Spleen (tissue), 11 donors: ENCODE measurements around the gene MPIG6B. TPM values are rescaled to one million over a fixed set of nuclear protein-coding genes. Genes with fewer than 3 reads are reported as not detected.

Source experiments
- DNase-seq: peaks from one replicate; pipeline ENCODE4 v3.0.0-alpha.2; 2020
- H3K27ac ChIP-seq, 8 donors: fragments of 200-600 bp; sonication (generic) in 7 of 8; 1 replicate in 4 of 8; 2 replicates in 4 of 8; pipeline versions ENCODE4 v1.5.0 to v1.8.0; 2016 to 2021; ENCODE audit warnings: inconsistent platforms in 4 of 8, mild to moderate bottlenecking in 4 of 8, moderate library complexity in 1 of 8
- H3K27me3 ChIP-seq, 7 donors: fragments of 200-600 bp; sonication (generic) in 6 of 7; replicated peaks in 1 of 7; 1 replicate in 4 of 7; 2 replicates in 3 of 7; pipeline versions ENCODE4 v1.5.0 to v1.8.0; 2016 to 2021; ENCODE audit warnings: inconsistent platforms in 3 of 7, mild to moderate bottlenecking in 1 of 7
- H3K36me3 ChIP-seq, 6 donors: fragments of 200-600 bp; sonication (generic) in 5 of 6; 1 replicate in 4 of 6; 2 replicates in 2 of 6; pipeline versions ENCODE4 v1.5.0 to v1.8.0; 2016 to 2021; ENCODE audit warnings: inconsistent platforms in 2 of 6
- H3K4me1 ChIP-seq, 6 donors: fragments of 200-600 bp; sonication (generic) in 5 of 6; 1 replicate in 3 of 6; 2 replicates in 3 of 6; pipeline versions ENCODE4 v1.5.0 to v1.8.0; 2016 to 2021; ENCODE audit warnings: inconsistent platforms in 3 of 6
- H3K4me3 ChIP-seq, 8 donors: fragments of 200-600 bp; sonication (generic) in 7 of 8; 1 replicate in 4 of 8; 2 replicates in 4 of 8; pipeline versions ENCODE4 v1.5.0 to v1.8.0; 2016 to 2021; ENCODE audit warnings: inconsistent platforms in 4 of 8, mild to moderate bottlenecking in 4 of 8, moderate library complexity in 2 of 8
- H3K9me3 ChIP-seq, 8 donors: fragments of 200-600 bp; sonication (generic) in 7 of 8; 1 replicate in 4 of 8; 2 replicates in 4 of 8; pipeline versions ENCODE4 v1.5.0 to v1.8.0; 2016 to 2021; ENCODE audit warnings: inconsistent platforms in 4 of 8
- CTCF ChIP-seq, 11 experiments: fragments of 200-600 bp in 7 of 11; fragments of 450-650 bp in 4 of 11; sonication (generic) in 4 of 11; IDR thresholded peaks in 8 of 11; conservative IDR thresholded peaks in 3 of 11; 1 replicate in 7 of 11; 2 replicates in 4 of 11; pipeline versions ENCODE4 v1.4.0 to v1.8.0; 2016 to 2021; ENCODE audit warnings: antibody characterized with exemption in 11 of 11, inconsistent platforms in 4 of 11, mild to moderate bottlenecking in 1 of 11
- POLR2A ChIP-seq, 3 donors: fragments of 450-650 bp; IDR thresholded peaks; one replicate each; pipeline ENCODE4 v1.5.1; 2017; ENCODE audit warnings: antibody characterized with exemption in 3 of 3, mild to moderate bottlenecking in 1 of 3
- POLR2AphosphoS5 ChIP-seq, 3 donors: sonication (generic); formaldehyde crosslinking; IDR thresholded peaks; one replicate each; pipeline ENCODE4 v1.5.1; 2017; ENCODE audit warnings: antibody characterized with exemption in 3 of 3
- WGBS, 5 donors: extraction: QIAGEN DNeasy Blood & Tissue Kit in 3 of 5; methylation state at CpG; one replicate each; pipeline versions ENCODE4 v1.1.5 to v1.1.7; 2013 to 2018; 5-methylcytosine and 5-hydroxymethylcytosine counted together
- intact Hi-C: fragments of 100-400 bp; cut with DNase I; formaldehyde crosslinking; loops from one replicate; pipeline ENCODE4 v1.15.0; 2023; ENCODE audit warnings: low total_unique reads
- polyA plus RNA-seq, 3 donors: library from polyadenylated mRNA; stranded (reverse); fragments of 200-250 nt; gene quantifications; one replicate each; pipeline ENCODE4 v1.2.1, GENCODE V29; 2013
- total RNA-seq, 7 donors: library from RNA; depleted of rRNA in 3 of 7; stranded (reverse); fragments of >200 nt in 3 of 7; fragmentation: NEBNext Ultra II Directional in 4 of 7; extraction: Animal tissue kit (Norgen Biotek cat#: 25700) in 4 of 7; gene quantifications; one replicate each; pipeline versions ENCODE4 v1.1.0 to v1.2.1, GENCODE V29; 2016 to 2021
- donor health status: healthy with polysubstance abuse.
- donor health status: DM: no; HTN: no; CAD: no; lungs with moderate emphysema.
- donor health status: DM: no; HTN: no; CAD: no.
- donor health status: Bipolar disorder and iron deficiency.
- donor health status: healthy.
- donor health status: DM: no; HTN: no; CAD: no.
- donor health status: DM: yes; HTN: yes; CAD: no.

MPIG6B gene
- total and polyA plus RNA-seq, 10 donors, result 0.46 to 15.1 (median 9.3) TPM

DNA sequence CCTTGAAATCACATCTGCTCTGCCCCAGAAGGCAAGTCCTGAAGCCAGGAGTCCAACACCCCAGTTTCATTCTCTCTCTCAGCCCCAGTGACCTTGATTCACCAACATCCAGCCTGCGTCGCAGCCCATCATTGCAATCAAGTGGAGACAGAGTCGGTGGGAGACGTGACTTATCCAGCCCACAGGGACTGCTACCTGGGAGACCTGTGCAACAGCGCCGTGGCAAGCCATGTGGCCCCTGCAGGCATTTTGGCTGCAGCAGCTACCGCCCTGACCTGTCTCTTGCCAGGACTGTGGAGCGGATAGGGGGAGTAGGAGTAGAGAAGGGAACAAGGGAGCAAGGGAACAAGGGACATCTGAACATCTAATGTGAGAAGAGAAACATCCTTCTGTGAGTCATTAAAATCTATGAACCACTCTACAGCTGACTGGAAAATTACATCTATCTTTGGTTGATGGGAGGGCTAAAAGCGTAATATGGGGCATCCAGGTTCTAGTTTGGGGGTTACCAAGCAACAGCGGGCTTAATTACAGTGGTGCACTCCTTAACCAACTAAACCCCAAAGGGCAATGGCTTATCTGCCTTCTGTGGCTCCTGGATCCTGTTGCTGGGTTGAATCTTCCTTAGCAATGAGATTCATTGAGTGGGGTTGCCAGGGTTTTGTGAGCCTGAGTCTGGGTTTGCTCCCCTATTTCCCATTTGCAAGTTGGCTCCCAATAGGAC is 5.5 kb upstream of the MPIG6B start:
- 86 to 92% (median 88%) methylated on average over 10 of the region's 10 CpGs for WGBS, 5 donors
- no peak for DNase-seq
- Histone ChIP-seq H3K27me3 (no peaks in the 10 kb centered on the region), H3K4me3 (no peak overlapping the region), H3K4me1 (no peaks in the 10 kb centered on the region), H3K27ac (no peak overlapping the region), H3K36me3 (no peaks in the 10 kb centered on the region), H3K9me3 (no peaks in the 10 kb centered on the region)
- intact Hi-C loops, result no loop called here
- no peak for TF ChIP-seq POLR2A (IDR thresholded peaks at IDR 0.05)
- TF ChIP-seq CTCF (IDR thresholded peaks at IDR 0.05 in 8 of 11, conservative IDR thresholded peaks at IDR 0.05 in 3 of 11), result no peak
- no peak for TF ChIP-seq POLR2AphosphoS5 (IDR thresholded peaks at IDR 0.05)

GRCh38 chr6:31718265-31718664 is 4.9 kb upstream of the MPIG6B start:
- DNase-seq, result no peak
- Histone ChIP-seq H3K27me3 (no peaks in the 10 kb centered on the region), H3K27ac (no peak overlapping the region), H3K4me1 (peaks cover 0 to 5% (median under 1%) of the 10 kb centered on the region in 6 donors), H3K9me3 (no peaks in the 10 kb centered on the region), H3K36me3 (no peaks in the 10 kb centered on the region), H3K4me3 (no peak overlapping the region)
- WGBS, 5 donors, result 79 to 90% (median 84%) methylated on average over 1 of the region's 1 CpG
- TF ChIP-seq POLR2AphosphoS5 (IDR thresholded peaks at IDR 0.05), result no peak
- no peak for TF ChIP-seq POLR2A (IDR thresholded peaks at IDR 0.05)
- no peak for TF ChIP-seq CTCF (IDR thresholded peaks at IDR 0.05 in 8 of 11, conservative IDR thresholded peaks at IDR 0.05 in 3 of 11)
- intact Hi-C loops, result no loop called here

- Histone ChIP-seq H3K4me1 (peaks cover 0 to 12% (median 3%) of the 10 kb centered on the region in 6 donors), H3K27me3 (no peaks in the 10 kb centered on the region), H3K36me3 (no peaks in the 10 kb centered on the region), H3K27ac (no peak overlapping the region), H3K4me3 (no peak overlapping the region), H3K9me3 (no peaks in the 10 kb centered on the region)
- WGBS, 5 donors, result 66 to 90% (median 89%) methylated on average over 6 of the region's 6 CpGs
- intact Hi-C loops, result no loop called here
- TF ChIP-seq POLR2A (IDR thresholded peaks at IDR 0.05) (no peak), CTCF (IDR thresholded peaks at IDR 0.05 in 8 of 11, conservative IDR thresholded peaks at IDR 0.05 in 3 of 11) (no peak), POLR2AphosphoS5 (IDR thresholded peaks at IDR 0.05) (no peak)
- peak; percentile 54 for DNase-seq
Observed at GRCh38 chr6:31719001-31719400, 4.2 kb upstream of the MPIG6B start.

DNA sequence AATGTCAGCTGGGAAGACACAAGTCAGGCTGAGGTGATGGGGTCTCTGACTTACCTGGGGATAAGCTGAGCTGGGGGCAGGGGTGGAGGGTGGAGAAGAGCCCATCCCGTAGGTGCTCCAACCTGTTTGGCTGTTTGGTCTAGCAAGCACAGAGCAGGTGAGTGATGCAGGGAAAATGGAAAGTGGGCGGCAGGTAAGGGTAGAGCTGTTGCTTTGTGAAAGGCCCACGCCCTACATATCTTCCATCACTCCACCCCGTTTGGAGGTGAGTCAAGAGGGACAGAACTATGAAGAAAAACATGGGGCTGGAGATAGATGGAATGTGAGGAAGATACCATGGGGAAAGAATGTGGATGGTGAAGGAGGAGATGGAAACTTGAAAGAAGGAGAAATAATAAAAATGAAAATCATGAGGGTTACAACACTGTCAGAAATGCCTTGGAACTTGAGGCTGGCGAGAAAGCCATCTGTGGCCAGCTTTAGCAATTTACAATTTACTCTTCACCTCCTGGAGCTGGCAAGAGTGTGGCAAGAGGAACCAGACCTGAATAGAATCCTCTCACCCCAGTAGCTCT is 2.9 kb upstream of the MPIG6B start:
- no peaks in the 10 kb centered on the region for H3K9me3 ChIP-seq
- TF ChIP-seq POLR2AphosphoS5 (IDR thresholded peaks at IDR 0.05) (no peak), CTCF (IDR thresholded peaks at IDR 0.05 in 8 of 11, conservative IDR thresholded peaks at IDR 0.05 in 3 of 11) (no peak), POLR2A (IDR thresholded peaks at IDR 0.05) (no peak)
- 76 to 92% (median 88%) methylated on average over 5 of the region's 5 CpGs for WGBS, 5 donors
- intact Hi-C loops, result no loop called here
- H3K36me3 ChIP-seq, result peaks cover 0 to 6% (median 0%) of the 10 kb centered on the region in 6 donors
- H3K4me1 ChIP-seq, result peaks cover 0 to 14% (median 3%) of the 10 kb centered on the region in 6 donors
- H3K27me3 ChIP-seq, result no peaks in the 10 kb centered on the region
- no peak overlapping the region for H3K4me3 ChIP-seq
- H3K27ac ChIP-seq, result no peak overlapping the region
- no peak for DNase-seq
